Measurements from ENCODE around the gene PTK7.
"Not testable (repeated sequence)": the region's sequence is repeated elsewhere in the genome, so short reads cannot be mapped to it uniquely, and the experiment has no call there.

The PTK7 gene

GRCh38 chr6:43054206-43054943 is 21.7 kb upstream of the PTK7 start:
- DNase-seq = no peak

GRCh38 chr6:43055966-43056365 is 20.1 kb upstream of the PTK7 start:
- DNase-seq = no peak

GRCh38 chr6:43058531-43058930 is 17.6 kb upstream of the PTK7 start:
- no peak for DNase-seq

GRCh38 chr6:43059168-43060033 is 16.7 kb upstream of the PTK7 start, which contains the start of the genes KLC4 and MRPL2:
Gene KLC4 (plus strand): TSS chr6:43059631. CDS start chr6:43061336, 1,705 bp downstream.
Gene MRPL2 (minus strand): TSS chr6:43059434. CDS start chr6:43059381, 53 bp downstream.
- DNase-seq = peak; percentile 98

- no peak for DNase-seq
These were observed 15.9 kb upstream of the PTK7 start for GRCh38 chr6:43060034-43060754.

GRCh38 chr6:43060755-43061633 is 15.1 kb upstream of the PTK7 start:
- DNase-seq = no peak

- no peak for DNase-seq
These were observed 14.3 kb upstream of the PTK7 start for GRCh38 chr6:43061861-43062260.

GRCh38 chr6:43062818-43063217 is 13.3 kb upstream of the PTK7 start:
- no peak for DNase-seq

GRCh38 chr6:43070028-43070632 is 6.0 kb upstream of the PTK7 start:
- no peak for DNase-seq

GRCh38 chr6:43074847-43075669 is 1.1 kb upstream of the PTK7 start:
- DNase-seq = no peak

GRCh38 chr6:43076464-43077332 is 584 bp downstream of the PTK7 start:
- DNase-seq = no peak

- DNase-seq = no peak
These were observed 1.3 kb downstream of the PTK7 start for GRCh38 chr6:43077333-43077809.

- no peak for DNase-seq
These were observed 1.9 kb downstream of the PTK7 start for GRCh38 chr6:43077981-43078511.

GRCh38 chr6:43078691-43079090 is 2.6 kb downstream of the PTK7 start:
- DNase-seq = no peak

- DNase-seq = no peak
These were observed 4.9 kb downstream of the PTK7 start for GRCh38 chr6:43081043-43081442.

- not testable (repeated sequence) for DNase-seq
These were observed 5.8 kb downstream of the PTK7 start for GRCh38 chr6:43081922-43082321.

GRCh38 chr6:43082806-43083655 is 6.9 kb downstream of the PTK7 start:
- no peak for DNase-seq

GRCh38 chr6:43086022-43086658 is 10.0 kb downstream of the PTK7 start:
- no peak for DNase-seq

Measured in NCI-H774 (cell line).